ENCODE measurements around the gene CBFB. TPM values are rescaled to one million over a fixed set of nuclear protein-coding genes. Genes with fewer than 3 reads are reported as not detected.

The CBFB gene
- total and polyA plus RNA-seq, 9 of the 15 experiments (the other 6 are each of a cell fraction or from before 2014, with no cell fraction given) = 22.0 to 112 (median 66.5) TPM

DNA sequence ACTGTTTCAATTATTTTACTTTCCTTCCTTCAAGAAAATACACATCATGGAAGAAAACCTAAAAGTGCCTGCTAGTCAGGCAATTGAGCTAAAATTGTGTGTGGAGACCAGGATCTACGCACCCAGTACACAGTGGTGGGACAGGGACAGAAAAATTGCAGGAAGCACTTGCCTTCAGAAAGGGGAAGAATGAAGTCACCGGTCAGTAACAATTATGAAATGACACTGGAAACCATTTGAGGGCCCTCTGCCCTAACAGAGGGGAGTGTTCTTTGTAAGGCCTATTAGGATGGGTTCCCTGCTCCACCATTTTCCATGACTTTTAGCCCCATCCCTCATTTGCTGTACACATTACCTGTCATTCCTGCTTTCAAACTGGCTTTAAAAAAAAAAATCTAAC lies 76.3 kb downstream of the CBFB start:
- H3K27ac ChIP-seq (ENCODE audit: extremely low read depth, low read depth, low read length) = no peak overlapping the region
- BruUV-seq (replicated peaks) = no TSS peak
- no peak overlapping the region for H3K4me3 ChIP-seq
- DNase-seq (ENCODE audit: extremely low read depth in 1 of 4, low spot score in 3 of 4) = no peak
- no peak for FAIRE-seq
- no peak overlapping the region for H2AFZ ChIP-seq (ENCODE audit: low read depth, low read length)
- ChIA-PET POLR2A (interaction anchor here (1.4 kb wide), 1 partner anchor 87 kb away, joined by 3 read pairs; no protein-coding TSS in a partner anchor), CTCF (ENCODE audit: low intra/inter-chr PET ratio) (no interaction called here)
- peaks cover 7 to 14% of the 10 kb centered on the region in 2 experiments; a peak in 4 of 5 replicates for H3K4me1 ChIP-seq (replicated peaks in 1 of 2; ENCODE audit: control insufficient read depth in 2 of 2, insufficient read depth in 2 of 2, low read length in 2 of 2)
- in situ Hi-C loops (cut with MboI) (no loop called here), intact Hi-C loops (cut with micrococcal nuclease) (no loop called here)
- H4K20me1 ChIP-seq (replicated peaks; ENCODE audit: control insufficient read depth, insufficient read depth, low read length) = no peaks in the 10 kb centered on the region
- WGBS (ENCODE audit: insufficient coverage, low coverage, missing lambda C conversion rate) = 48% methylated on average over 2 of the region's 2 CpGs
- H3K9ac ChIP-seq (ENCODE audit: insufficient read depth in 1 of 2, low read depth in 2 of 2, low read length in 2 of 2) = no peak overlapping the region
- TF ChIP-seq SNAPC5 (CRISPR knock-in tag; IDR thresholded peaks at IDR 0.05) (no peak), KAT8 (IDR thresholded peaks at IDR 0.05; ENCODE audit: low read depth) (no peak), ZNF280B (CRISPR knock-in tag; IDR thresholded peaks at IDR 0.05) (no peak), JUNB (CRISPR knock-in tag; conservative IDR thresholded peaks at IDR 0.05) (no peak), ZNF212 (CRISPR knock-in tag; IDR thresholded peaks at IDR 0.05) (no peak), HDAC1 (IDR thresholded peaks at IDR 0.05) (no peak), ETV1 (tag; conservative IDR thresholded peaks at IDR 0.05; ENCODE audit: low read depth) (no peak), GABPB1 (CRISPR knock-in tag; IDR thresholded peaks at IDR 0.05) (no peak), ZNF75A (CRISPR knock-in tag; IDR thresholded peaks at IDR 0.05) (no peak), ZNF263 (CRISPR knock-in tag; IDR thresholded peaks at IDR 0.05; ENCODE audit: borderline replicate concordance) (no peak), KAT2B (IDR thresholded peaks at IDR 0.05; ENCODE audit: low read depth, low read length) (no peak), EZH2 (IDR thresholded peaks at IDR 0.05; ENCODE audit: borderline replicate concordance, low read depth, low read length) (no peak)
- TF ChIP-seq, protein P1, sequence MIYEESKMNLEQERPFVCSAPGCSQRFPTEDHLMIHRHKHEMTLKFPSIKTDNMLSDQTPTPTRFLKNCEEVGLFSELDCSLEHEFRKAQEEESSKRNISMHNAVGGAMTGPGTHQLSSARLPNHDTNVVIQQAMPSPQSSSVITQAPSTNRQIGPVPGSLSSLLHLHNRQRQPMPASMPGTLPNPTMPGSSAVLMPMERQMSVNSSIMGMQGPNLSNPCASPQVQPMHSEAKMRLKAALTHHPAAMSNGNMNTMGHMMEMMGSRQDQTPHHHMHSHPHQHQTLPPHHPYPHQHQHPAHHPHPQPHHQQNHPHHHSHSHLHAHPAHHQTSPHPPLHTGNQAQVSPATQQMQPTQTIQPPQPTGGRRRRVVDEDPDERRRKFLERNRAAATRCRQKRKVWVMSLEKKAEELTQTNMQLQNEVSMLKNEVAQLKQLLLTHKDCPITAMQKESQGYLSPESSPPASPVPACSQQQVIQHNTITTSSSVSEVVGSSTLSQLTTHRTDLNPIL (CRISPR knock-in tag; IDR thresholded peaks at IDR 0.05) = no peak
- TF ChIP-seq, protein P2, sequence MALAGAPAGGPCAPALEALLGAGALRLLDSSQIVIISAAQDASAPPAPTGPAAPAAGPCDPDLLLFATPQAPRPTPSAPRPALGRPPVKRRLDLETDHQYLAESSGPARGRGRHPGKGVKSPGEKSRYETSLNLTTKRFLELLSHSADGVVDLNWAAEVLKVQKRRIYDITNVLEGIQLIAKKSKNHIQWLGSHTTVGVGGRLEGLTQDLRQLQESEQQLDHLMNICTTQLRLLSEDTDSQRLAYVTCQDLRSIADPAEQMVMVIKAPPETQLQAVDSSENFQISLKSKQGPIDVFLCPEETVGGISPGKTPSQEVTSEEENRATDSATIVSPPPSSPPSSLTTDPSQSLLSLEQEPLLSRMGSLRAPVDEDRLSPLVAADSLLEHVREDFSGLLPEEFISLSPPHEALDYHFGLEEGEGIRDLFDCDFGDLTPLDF (CRISPR knock-in tag; IDR thresholded peaks at IDR 0.05) = no peak
- TF ChIP-seq, protein P3, sequence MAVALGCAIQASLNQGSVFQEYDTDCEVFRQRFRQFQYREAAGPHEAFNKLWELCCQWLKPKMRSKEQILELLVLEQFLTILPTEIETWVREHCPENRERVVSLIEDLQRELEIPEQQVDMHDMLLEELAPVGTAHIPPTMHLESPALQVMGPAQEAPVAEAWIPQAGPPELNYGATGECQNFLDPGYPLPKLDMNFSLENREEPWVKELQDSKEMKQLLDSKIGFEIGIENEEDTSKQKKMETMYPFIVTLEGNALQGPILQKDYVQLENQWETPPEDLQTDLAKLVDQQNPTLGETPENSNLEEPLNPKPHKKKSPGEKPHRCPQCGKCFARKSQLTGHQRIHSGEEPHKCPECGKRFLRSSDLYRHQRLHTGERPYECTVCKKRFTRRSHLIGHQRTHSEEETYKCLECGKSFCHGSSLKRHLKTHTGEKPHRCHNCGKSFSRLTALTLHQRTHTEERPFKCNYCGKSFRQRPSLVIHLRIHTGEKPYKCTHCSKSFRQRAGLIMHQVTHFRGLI (CRISPR knock-in tag; IDR thresholded peaks at IDR 0.05) = no peak
- TF ChIP-seq, protein P4, sequence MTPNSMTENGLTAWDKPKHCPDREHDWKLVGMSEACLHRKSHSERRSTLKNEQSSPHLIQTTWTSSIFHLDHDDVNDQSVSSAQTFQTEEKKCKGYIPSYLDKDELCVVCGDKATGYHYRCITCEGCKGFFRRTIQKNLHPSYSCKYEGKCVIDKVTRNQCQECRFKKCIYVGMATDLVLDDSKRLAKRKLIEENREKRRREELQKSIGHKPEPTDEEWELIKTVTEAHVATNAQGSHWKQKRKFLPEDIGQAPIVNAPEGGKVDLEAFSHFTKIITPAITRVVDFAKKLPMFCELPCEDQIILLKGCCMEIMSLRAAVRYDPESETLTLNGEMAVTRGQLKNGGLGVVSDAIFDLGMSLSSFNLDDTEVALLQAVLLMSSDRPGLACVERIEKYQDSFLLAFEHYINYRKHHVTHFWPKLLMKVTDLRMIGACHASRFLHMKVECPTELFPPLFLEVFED (CRISPR knock-in tag; conservative IDR thresholded peaks at IDR 0.05) = no peak
- H3K27me3 ChIP-seq (ENCODE audit: control insufficient read depth in 2 of 2, insufficient read depth in 2 of 2, low read length in 2 of 2) = no peaks in the 10 kb centered on the region
- ATAC-seq = no peak
- H3K9me3 ChIP-seq (replicated peaks; ENCODE audit: control insufficient read depth, insufficient read depth, low read depth, low read length) = no peaks in the 10 kb centered on the region
- peaks cover 12% of the 10 kb centered on the region; the same call in 1 of the 3 replicates for H3K36me3 ChIP-seq (ENCODE audit: control insufficient read depth, insufficient read depth, low read length)
- H3K79me2 ChIP-seq (ENCODE audit: control insufficient read depth, insufficient read depth, low read length) = peaks cover 6% of the 10 kb centered on the region
- H3K9me1 ChIP-seq (ENCODE audit: control insufficient read depth, insufficient read depth, low read length) = no peaks in the 10 kb centered on the region
- no peak overlapping the region for H3K4me2 ChIP-seq (ENCODE audit: insufficient read depth, low read length)
